Right kidney (tissue), 1 donor: ENCODE results near the gene SLC35E3.
"Not testable (repeated sequence)": the region's sequence is repeated elsewhere in the genome, so short reads cannot be mapped to it uniquely, and the experiment has no call there.

Source experiments
- DNase-seq: peaks from one replicate; pipeline ENCODE4 v3.0.0-alpha.2; 2016

Gene SLC35E3

DNA sequence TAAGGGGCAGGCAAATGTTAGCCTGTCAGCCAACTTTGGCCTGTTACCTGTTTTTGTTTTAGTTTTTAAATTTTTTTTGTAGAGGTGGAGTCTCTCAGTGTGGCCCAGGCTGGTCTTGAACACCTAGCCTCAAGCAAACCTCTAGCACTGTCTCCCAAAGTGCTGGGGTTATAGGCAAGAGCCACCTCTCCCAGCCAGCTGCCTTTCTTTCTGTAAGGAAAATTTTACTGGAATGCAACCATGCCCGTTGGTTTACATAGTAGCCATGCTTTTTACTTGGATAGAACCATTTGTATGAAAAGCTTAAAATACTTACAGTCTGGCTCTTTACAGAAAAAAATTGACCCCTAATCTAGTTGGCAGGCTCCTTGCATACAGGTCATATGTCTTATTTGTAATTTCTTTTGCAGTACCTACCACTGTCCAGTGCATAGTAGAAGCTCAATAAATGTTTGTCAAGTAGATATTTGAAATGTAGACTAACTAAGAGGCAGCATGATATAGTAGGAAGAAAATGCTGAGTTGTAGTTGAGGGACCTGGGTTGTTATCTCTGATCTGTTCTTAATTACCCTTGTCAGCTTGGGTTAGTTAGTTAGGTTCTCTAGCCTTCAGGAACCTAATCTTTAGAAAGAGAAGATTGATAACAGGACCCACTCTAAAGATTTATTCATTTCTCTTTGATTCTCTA, 66.7 kb downstream of the SLC35E3 start:
- no peak for DNase-seq

DNA sequence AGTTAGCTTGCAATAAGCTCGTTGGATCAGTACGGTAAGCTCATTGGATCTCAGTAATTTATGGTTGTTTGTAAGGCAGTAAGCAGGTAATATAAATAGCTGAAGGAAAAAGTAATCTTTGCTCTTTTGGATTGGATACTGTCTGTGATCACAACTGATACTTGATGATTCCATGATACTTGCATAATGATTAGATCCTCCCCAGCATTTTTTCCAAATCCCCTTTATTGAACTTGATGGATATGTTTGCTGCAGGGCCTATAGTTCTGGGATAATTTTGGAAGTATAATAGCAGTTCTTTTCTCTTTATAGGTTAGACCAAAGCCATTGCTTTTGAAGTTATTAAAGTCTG, 67.2 kb downstream of the SLC35E3 start:
- no peak for DNase-seq

DNA sequence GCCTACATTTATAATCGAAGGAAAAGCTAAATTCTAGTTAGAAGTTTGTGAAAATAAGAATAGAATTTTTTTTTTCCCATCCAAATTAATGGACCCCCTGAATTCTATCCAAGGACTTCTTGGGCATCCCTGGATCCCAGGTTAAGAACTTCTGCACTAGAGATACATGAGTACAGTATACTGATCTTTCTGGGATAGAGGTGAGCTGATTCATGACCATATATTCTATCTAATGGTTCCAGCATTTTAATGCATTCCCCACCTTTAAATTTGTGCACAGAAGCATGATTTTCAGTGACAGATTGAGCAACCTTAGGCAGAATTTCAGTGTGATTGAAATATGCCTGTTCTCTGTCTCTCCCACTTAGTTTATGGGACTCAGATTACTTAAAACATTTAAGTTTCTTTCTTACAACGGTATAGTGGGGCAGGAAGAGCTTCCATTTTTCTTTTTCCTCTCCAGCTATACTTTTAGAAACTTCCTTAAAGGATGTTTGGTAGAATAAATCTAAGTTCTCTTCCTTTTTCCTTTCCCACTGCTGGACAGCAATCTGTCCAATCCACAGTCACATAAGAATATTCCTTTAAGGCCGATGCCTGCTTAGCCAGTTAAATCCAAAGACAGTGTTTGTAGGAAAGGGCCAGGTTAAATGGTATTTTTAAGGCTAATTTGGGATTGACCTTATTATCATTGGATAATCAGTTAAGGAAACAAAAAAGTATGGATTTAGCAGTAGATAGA, 68.7 kb downstream of the SLC35E3 start:
- DNase-seq: no peak

DNA sequence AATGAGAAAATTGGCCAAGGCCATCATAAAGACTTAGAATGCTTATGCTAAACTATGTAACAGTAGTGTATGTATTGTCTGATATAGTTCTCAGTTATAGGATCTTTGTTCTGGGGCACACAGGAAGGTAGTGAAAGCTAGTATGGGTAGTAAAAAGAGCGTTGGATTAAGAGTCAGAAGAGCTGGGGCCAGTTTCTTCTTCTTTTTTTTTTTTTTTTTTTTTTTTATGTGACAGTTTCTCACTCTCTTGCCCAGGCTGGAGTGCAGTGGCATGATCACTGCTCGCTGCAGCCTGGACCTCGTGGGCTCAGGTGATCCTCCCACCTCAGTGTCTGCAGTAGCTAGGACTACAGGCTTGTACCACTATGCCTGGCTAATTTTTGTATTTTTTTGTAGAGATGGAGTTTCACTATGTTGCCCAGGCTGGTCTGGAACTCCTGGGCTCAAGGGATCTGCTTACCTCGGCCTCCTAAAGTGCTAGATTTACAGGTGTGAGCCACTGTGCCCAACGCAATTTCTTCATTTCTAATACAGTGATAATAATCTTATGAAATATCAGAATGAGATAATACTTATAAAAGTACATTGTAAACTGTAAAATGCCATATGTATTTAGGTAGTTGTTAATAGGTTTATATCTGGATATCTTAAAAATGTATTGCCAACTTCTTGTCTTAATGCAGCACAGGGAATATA, 69.4 kb downstream of the SLC35E3 start:
- DNase-seq: no peak

DNA sequence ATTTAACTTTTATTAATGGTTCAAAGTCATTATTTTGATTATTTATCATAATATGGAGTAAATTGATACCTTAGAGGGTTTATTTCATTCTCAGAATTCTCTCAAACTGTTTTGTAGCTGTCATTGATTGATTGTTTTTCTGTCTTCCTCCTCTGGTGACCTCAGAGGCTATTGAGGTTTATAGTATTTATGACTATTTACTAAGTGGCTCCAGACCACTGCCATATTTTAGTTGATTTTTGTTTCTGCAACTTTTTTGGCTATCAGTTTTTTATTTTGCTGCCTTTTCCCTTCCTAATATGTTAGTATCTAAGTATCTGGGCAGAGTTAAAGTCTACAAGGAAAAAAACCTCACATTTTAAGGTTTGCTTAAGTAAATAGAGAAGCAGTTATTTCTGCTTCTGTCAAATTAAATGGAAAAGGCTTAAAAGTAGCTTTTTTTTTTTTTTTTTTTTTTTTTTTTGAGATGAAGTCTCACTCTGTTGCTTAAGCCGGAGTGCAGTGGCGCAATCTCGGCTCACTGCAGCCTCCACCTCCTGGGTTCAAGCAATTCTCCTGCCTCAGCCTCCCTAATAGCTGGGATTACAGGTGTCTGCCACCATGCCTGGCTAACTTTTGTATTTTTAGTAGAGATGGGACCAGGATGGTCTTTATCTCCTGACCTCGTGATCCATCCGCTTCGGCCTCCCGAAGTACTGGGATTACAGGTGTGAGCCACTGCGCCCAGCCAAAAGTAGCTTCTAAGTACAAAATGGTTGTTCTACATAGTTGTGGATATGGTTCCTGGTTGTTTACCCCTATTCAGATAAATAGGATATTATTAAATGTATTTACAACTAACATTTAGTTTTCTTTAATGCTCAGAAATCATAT, 70.2 kb downstream of the SLC35E3 start:
- DNase-seq: no peak

DNA sequence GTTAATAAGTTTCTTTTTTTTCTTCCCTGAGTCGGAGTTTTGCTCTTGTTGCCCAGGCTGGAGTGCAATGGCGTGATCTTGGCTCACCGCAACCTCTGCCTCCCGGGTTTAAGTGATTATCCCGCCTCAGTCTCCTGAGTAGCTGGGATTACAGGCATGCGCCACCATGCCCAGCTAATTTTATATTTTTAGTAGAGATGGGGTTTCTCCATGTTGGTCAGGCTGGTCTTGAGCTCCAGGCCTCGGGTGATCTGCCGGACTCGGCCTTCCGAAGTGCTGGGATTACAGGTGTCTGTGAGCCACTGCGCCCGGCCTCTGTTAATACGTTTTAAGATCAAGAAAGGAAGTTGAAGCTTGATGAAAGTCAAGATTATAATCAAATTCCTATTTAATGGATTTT, 73.5 kb downstream of the SLC35E3 start:
- not testable (repeated sequence) for DNase-seq

DNA sequence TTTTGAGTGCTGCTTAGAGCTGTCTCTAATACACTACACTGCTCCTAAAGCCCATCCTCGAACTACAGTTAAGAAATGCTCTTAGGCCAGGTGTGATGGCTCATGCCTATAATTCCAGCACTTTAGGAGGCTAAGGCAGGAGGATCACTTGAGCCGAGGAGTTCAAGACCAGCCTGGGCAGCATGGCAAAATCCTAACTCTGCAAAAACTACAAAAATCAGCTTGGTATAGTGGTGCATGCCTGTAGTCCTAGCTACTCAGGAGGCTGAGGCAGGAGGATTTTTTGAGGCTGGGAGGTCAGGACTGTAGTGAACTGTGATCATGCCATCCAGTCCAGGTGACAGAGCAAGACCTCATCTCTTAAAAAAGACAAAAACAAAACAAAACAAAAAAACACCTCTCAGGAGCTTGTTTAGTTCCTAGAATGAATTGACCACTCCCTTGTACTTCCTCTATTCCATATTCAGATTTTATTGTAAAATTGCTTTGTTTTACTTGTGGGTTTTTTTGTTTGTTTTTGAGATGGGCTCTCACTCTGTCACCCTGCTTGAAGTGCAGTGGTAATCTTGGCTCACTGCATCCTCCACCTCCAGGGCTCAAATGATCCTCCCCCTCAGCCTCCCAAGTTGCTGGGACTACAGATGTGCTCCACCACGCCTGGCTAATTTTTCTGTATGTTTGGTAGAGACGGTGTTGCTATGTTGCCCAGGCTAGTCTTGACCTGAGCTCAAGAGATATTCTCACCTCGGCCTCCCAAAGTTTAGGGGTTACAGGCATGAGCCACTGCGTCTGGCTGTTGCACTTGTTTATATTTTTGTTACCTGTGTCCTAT, 75.6 kb downstream of the SLC35E3 start:
- no peak for DNase-seq

DNA sequence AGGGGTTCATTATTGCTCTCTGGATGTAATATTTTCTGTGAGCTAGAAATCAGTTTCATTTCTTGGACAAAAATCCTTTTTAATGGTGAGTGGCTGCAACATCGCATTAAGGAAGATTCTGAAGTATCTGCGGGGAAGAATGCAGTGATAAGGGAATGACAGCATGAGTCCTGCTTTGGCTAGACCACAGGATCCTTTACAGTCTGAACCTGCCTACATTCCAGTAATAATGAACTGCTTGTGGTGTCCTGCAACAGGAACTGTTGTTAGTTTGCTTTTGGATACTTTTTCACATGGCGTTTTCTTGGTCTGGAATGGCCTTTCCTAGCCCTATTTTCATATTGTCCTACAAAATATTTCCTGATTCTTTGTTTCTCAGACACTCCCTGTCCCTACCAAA, 77.7 kb downstream of the SLC35E3 start:
- DNase-seq: no peak

DNA sequence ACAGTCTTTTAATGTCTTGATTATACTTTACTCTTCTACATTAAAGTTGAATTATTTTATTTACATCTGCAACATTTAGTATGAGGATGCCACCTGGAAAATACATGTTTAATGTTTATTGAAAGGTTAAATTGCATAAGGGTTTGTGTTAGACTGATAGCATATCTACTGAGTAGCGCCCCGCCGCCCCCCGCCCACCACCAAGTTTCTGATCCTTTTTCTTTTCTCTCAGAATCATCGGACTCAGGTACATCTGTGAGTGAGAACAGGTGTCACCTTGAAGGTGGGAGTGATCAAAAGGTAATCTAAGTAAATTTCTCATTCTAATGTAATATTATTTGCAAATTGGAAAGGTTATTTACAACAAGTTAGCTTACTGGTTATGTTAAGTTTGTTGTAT, 78.2 kb downstream of the SLC35E3 start:
- no peak for DNase-seq

DNA sequence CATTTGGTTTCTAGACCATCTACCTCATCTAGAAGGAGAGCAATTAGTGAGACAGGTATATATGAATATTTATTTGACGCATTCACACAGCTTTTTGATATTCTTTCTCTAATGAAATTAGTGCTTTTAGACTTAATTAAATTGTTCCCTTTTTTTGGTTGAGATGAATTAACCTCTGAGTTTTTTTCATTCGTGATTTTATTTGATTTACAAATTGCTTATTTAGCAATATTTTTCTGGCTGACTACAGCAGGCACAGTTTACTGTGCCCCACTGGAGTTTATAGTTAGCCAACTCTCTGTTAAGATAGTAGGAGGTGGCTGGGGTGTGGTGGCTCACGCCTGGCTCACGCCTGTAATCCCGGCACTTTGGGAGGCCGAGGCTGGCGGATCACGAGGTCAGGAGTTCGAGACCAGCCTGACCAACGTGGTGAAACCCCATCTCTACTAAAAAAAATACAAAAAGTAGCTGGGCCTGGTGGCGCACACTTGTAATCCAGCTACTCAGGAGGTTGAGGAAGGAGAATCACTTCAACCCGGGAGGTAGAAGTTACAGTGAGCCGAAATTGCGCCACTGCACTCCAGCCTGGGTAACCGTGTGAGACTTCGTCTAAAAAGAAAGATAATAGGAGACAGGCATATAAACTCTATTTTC, 78.7 kb downstream of the SLC35E3 start:
- DNase-seq: no peak

DNA sequence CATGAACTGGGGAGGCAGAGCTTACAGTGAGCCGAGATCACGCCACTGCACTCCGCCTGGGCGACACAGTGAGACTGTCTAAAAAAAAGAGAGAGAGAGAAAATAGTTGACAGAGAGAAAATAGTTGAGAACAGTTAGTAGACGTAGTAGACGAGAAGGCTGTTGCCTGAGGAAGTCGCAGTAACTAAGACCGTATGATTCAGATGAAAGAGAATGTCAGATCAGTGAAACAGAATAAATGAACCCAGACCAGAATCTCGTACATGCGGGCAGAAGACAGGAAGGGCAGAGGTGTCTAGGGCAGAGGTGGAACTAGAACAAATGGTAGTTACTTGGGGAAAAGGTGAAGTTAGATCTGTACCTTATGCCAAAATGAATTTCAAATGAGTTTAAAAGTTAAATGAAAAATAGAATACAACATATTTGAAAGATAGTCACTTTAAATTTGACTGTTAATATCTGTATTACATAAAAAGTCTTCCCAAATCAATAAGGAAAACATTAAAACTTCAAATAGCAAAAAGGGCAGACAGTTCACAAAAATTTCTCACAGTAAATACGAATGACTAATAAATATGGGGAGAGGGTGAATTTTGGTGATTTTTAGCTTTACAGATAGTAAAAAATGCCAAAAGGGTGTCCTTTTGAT, 79.7 kb downstream of the SLC35E3 start:
- DNase-seq: no peak

DNA sequence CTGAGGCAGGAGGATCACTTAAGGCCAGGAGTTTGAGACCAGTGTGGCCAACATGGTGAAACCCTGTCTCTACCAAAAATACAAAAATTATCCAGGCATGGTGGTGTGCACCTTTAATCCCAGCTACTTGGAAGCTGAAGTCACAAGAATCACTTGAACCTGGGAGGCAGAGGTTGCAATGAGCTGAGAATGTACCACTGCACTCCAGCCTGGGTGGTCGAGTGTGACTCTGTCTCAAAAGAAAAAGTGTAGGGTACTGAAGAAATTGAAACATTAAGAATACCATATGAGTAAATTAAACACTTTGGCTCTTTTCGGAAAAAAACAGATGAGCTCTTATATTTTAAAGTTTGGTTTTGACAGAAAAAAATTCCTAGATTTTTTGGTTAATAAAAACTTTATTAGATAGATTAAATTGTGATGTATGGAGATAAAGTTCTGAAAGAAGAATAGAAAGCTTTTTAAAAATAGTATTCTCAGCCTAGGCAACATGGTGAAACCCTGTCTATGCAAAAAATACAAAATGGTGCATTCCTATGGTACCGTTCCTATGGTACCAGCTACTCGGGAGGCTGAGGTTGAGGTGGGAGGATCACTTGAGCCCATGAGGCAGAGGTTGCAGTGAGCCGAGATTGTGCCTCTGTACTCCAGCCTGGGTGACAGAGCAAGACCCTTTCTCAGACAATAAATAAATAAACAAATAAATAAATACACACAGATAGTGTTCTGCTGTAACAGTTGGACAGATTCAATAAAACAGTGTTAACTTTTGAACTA, 82.1 kb downstream of the SLC35E3 start:
- DNase-seq: no peak

DNA sequence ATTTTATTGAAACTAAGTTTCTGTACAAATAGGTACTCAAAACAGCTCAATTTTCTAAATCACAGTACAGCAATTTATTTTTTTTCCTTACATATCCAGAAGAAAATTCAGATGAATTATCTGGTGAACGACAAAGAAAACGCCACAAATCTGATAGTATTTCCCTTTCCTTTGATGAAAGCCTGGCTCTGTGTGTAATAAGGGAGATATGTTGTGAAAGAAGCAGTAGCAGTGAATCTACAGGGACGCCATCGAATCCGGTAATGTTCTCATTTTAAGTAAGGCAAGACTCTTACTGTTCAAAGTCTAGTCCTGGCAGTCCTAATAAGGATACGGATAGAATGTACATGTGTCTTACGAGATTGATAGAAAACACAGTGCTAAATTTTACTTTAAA, 82.7 kb downstream of the SLC35E3 start:
- DNase-seq: no peak
